Neural crest cell (in vitro differentiated cells): ENCODE data around the gene LIN7C. TPM values are rescaled to one million over a fixed set of nuclear protein-coding genes. Genes with fewer than 3 reads are reported as not detected.

ENCODE experiments used
- DNase-seq: peaks from one replicate; pipeline ENCODE4 v3.0.0; 2021; ENCODE audit warnings: low read depth, mixed read lengths, low spot score
- H3K27ac Mint-ChIP-seq: one replicate; pipeline ENCODE4 v1.8.0; 2021; ENCODE audit warnings: mild to moderate bottlenecking, mixed read lengths; ENCODE audit not compliant: unreplicated experiment
- H3K27me3 Mint-ChIP-seq: 2 replicates; pipeline ENCODE4 v1.8.0; 2021; ENCODE audit warnings: low read depth, mild to moderate bottlenecking, mixed read lengths
- H3K36me3 Mint-ChIP-seq: 2 replicates; pipeline ENCODE4 v1.8.0; 2021; ENCODE audit warnings: low read depth, mild to moderate bottlenecking, mixed read lengths
- H3K4me1 Mint-ChIP-seq: 2 replicates; pipeline ENCODE4 v1.8.0; 2021; ENCODE audit warnings: mixed read lengths
- H3K4me3 Mint-ChIP-seq: one replicate; pipeline ENCODE4 v1.8.0; 2021; ENCODE audit warnings: mild to moderate bottlenecking, mixed read lengths
- H3K9me3 Mint-ChIP-seq: 2 replicates; pipeline ENCODE4 v1.8.0; 2021; ENCODE audit warnings: mixed read lengths
- microRNA-seq: library from miRNA; unstranded; fragments of <30 nt; microRNA quantifications from one replicate; pipeline ENCODE4, GENCODE V29; 2020
- total RNA-seq: library from RNA; stranded (reverse); gene quantifications from 2 replicates; pipeline ENCODE4 v1.2.1, GENCODE V29; 2021
- TF ChIP-seq, protein P1 (sequence below): fragments of 200-600 bp; sonication (generic); conservative IDR thresholded peaks from 2 replicates; pipeline ENCODE4 v1.5.0; 2021; ENCODE audit warnings: antibody characterized with exemption, mild to moderate bottlenecking

LIN7C gene
- total RNA-seq, 1 donor from 2014 or later, result 33.2 TPM

DNA sequence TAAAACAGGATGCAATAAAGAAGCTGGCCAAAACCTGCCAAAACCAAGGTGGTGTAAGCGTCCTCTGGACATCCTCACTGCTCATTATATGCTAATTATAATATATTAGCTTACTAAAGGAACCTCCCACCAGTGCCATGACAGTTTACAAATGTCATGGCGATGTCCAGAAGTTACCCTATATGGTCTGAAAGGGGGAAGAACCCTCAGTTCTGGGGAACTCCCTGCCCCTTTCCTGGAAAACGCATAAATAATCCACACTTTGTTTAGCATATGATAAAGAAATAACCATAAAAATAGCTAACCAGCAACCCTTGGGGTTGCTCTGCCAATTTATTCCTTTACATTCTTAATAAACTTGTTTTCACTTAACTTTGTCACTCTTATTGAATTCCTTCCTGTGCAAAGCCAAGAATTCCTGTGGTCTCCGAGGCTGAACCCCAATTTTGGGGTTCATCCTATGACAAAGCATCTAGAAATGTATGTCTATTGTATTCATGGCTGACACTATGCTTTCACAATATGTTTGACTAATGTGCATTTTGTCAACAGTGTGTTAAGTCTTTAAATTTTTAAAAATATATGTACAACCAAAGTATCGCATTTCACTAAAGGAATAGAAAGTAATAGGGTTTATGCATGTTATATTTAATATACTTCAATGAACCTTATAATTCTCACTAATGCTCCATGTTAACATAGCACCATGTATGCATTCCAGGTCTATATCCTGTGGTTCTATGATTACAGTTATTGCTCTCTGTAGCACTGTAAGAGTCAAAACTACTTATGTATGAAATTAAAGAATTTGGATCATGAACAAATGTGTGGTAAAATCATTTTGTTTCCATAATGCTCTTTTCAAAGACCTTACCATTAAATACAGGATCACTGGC is 59.0 kb downstream of the LIN7C start:
- Mint-ChIP-seq H3K36me3 (peaks cover 4% of the 10 kb centered on the region), H3K27me3 (no peaks in the 10 kb centered on the region), H3K4me1 (peaks cover 61% of the 10 kb centered on the region), H3K4me3 (no peak overlapping the region), H3K9me3 (peaks cover 3% of the 10 kb centered on the region), H3K27ac (no peak overlapping the region)
- DNase-seq, result no peak
- TF ChIP-seq, protein P1, sequence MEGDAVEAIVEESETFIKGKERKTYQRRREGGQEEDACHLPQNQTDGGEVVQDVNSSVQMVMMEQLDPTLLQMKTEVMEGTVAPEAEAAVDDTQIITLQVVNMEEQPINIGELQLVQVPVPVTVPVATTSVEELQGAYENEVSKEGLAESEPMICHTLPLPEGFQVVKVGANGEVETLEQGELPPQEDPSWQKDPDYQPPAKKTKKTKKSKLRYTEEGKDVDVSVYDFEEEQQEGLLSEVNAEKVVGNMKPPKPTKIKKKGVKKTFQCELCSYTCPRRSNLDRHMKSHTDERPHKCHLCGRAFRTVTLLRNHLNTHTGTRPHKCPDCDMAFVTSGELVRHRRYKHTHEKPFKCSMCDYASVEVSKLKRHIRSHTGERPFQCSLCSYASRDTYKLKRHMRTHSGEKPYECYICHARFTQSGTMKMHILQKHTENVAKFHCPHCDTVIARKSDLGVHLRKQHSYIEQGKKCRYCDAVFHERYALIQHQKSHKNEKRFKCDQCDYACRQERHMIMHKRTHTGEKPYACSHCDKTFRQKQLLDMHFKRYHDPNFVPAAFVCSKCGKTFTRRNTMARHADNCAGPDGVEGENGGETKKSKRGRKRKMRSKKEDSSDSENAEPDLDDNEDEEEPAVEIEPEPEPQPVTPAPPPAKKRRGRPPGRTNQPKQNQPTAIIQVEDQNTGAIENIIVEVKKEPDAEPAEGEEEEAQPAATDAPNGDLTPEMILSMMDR, result no peak

DNA sequence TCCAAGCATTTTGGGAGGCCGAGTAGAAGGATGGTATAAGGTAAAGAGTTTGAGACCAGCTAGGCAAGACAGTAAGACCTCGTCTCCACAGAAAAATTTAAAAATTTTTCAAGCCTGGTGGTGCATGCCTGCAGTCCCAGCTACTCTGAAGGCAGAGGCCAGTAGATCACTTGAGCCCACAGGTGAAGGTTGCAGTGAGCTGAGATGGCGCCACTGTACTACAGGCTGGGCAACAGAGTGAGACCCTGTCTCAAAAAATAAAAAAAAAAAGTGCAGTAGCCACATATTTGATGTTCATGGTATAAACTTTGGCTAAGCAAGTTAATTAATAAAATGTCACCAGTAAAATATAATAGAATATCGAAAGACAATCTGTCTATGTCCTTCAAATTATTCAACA is 60.9 kb downstream of the LIN7C start:
- DNase-seq, result no peak
- Mint-ChIP-seq H3K9me3 (peaks cover 6% of the 10 kb centered on the region), H3K4me1 (peaks cover 63% of the 10 kb centered on the region), H3K36me3 (peaks cover 9% of the 10 kb centered on the region), H3K27ac (no peak overlapping the region), H3K4me3 (peak overlapping the region; percentile 68), H3K27me3 (peaks cover 2% of the 10 kb centered on the region)
- TF ChIP-seq, protein P1, result no peak

DNA sequence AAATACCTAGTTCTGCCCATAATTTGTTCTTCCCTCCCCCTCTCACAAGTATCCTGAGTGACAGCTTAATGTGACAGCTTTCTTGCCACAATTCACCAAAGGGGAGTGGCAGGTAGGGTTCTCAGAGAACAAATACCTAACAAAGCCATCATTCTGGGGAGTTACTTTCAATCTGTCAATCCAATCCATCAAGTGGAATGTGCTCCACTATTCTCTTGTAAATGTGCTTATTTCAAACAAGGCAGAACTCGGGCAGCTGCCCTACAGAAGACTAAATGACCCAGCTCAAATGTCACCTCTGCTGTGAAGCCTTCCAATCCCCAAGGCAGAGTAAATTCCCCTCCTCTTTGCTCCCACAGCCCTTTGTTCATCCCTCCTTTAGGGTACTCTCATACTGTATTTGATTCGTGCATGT is 61.8 kb downstream of the LIN7C start:
- H3K27me3 Mint-ChIP-seq, result peaks cover 2% of the 10 kb centered on the region
- H3K27ac Mint-ChIP-seq, result peak overlapping the region; percentile 54
- H3K4me3 Mint-ChIP-seq, result peak overlapping the region; percentile 68
- TF ChIP-seq, protein P1, result no peak
- peaks cover 6% of the 10 kb centered on the region for H3K9me3 Mint-ChIP-seq
- peaks cover 61% of the 10 kb centered on the region for H3K4me1 Mint-ChIP-seq
- H3K36me3 Mint-ChIP-seq, result peaks cover 9% of the 10 kb centered on the region
- DNase-seq, result peak; percentile 17

Small RNA genes lying within 50 kb of the gene (microRNA-seq; reads per million reads assigned to microRNA genes)
- not detected for gene MIR8087

Other genes starting within 250 kb of the LIN7C start
- 38.6 and 39.4 TPM in 2 replicates for gene CCDC34, start 143.6 kb downstream of the LIN7C start, total RNA-seq
- 45.3 and 51.5 TPM in 2 replicates for gene LGR4, start 34.0 kb downstream of the LIN7C start, total RNA-seq
- 0.07 and 0.20 TPM in 2 replicates for gene BDNF, start 193.7 kb upstream of the LIN7C start, total RNA-seq